ENCODE measurements around the gene RSPH4A.
A peak's percentile ranks its signal among the peaks of the same experiment; 100 is the strongest.
"Not testable (repeated sequence)": the region's sequence is repeated elsewhere in the genome, so short reads cannot be mapped to it uniquely, and the experiment has no call there.

The RSPH4A gene

GRCh38 chr6:116615937-116616736 is at the start of gene RSPH4A:
Gene RSPH4A (plus strand): TSS chr6:116616479. CDS start chr6:116616624, 145 bp downstream.
- peak; percentile 98 for FAIRE-seq

DNA sequence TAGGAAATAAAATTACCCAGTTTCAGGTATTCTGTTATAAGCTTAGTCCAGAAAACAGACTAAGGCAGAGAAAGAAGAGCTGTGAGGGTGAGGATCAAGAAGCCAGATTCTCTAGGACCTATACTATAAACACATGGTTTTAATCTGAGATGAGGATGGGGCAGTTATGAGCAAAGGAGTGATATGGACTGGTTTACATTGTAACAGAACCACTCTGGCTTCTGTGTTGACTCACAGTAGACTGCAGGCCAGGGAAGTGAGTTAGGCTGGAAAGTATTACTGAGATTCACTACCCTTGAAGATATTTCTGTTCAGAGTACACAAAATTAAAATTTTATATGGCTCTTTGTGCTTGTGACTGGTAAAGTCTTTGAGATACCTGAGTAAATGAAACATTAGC is 48.2 kb upstream of the RSPH4A start:
- FAIRE-seq: no peak

DNA sequence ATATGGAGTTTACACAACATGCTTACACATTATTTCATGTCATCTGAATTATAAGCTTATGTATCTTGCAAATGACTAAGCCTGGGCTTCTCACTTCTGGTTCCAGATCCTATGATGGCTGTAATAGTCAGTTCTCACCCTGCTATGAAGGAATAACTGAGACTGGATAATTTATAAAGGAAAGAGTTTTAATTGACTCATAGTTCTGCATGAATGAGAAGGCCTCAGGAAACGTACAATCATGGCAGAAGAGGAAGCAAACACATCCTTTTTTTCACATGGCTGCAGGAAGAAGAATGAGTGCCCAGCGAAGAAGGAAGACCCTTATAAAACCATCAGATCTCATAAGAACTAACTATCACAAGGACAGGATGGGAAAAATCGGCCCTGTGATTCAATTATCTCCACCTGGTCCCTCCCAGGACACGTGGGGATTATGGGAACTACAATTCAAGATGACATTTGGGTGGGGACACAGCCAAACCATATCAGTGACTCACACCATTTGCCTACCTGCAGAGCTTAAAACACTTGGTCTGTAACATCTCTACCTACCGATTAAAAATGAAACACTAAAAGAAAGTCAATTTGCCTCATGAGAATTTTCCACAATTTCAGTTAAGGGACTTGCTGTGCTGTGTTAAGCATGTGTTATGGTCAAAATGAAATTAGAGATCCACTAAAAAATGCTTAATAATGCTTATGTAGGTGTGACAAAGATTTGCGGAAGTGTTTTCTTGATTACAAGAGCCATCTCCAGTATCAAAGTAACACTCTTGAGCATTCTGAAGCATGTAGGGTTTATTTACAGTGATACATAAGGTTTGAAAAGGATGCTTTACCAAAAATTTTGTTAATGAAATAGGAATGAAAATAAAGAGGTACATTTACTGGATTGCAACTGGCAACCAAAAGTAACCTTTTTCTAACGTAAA is 47.2 kb upstream of the RSPH4A start:
- no peak for FAIRE-seq

- FAIRE-seq: peak; percentile 71
These were observed 45.2 kb upstream of the RSPH4A start, which contains the start of gene RWDD1 for GRCh38 chr6:116570856-116571682. Gene RWDD1 (plus strand): TSS chr6:116571504. CDS start chr6:116571583, 79 bp downstream.

DNA sequence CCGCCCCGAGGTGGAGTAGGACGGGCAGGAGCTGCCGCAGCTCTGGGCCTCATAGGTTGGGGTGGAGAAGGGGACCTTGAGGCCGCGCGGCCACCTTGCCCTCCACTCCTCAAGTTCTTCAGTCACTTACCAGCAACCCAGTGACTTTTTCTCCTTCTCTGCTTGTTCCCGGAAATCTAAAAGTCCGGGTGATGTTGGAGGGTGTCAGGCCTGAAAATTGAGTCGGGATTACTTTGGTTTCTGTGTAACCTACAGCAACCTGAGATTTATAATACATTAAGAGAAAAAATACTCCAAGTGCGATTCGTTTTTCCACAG is 44.6 kb upstream of the RSPH4A start:
- no peak for FAIRE-seq

- no peak for FAIRE-seq
These were observed 44.1 kb upstream of the RSPH4A start for GRCh38 chr6:116572162-116572561.

DNA sequence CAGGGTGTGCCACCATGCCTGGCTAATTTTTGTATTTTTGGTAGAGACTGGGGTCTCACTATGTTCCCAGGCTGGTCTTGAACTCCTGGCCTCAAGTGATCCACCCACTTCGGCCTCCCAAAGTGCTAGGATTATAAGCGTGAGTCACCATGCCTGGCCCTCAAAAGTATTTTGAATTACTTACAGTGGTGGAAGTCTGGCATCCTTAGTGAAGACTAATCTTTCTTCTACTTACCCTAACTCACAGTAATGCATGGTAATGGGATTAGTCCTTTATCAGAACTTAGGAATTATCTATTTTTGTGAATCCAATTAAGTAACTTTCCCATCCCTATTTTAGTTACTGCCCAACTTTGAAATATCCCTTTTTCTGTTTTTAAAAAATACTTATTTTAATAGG is 41.1 kb upstream of the RSPH4A start:
- FAIRE-seq: no peak

GRCh38 chr6:116577486-116577885 is 38.8 kb upstream of the RSPH4A start:
- FAIRE-seq: no peak

GRCh38 chr6:116578335-116578734 is 37.9 kb upstream of the RSPH4A start:
- FAIRE-seq: no peak

DNA sequence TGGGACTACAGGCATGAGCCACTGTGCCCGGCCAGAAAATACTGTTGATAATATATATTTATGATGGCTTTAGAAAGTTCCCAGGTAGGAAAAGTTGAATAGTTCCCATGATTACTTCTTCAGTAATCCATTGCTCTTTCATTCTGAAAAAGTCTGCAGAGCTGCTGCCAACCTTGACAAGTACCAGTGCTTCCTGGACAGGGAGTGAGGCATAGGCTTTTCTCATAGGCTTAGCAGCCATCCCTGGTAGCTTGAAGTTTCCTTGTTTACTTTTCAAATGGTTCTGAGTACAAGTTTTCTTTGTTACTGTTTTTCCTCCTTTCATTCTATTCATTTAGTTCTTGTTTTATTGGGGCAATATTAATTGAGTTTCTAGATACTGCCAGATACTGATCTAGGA is 37.1 kb upstream of the RSPH4A start:
- no peak for FAIRE-seq

DNA sequence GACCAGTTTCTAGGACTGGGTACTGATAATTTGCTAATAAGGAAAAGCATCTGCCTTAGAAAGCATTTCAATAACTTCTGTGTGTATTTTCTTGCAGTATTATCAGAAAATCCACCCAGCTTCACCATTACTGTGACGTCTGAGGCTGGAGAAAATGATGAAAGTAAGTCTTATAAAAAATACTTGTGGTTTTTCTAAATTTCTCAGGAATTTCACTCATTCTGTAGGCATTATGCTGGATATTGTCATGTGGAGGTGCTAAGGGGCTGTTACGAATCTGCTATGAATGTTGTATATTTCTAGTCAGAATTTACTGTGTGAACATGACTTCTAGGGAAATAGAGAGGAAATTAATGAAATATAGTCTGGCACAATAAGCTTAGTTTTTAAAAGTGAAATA is 36.1 kb upstream of the RSPH4A start:
- no peak for FAIRE-seq

DNA sequence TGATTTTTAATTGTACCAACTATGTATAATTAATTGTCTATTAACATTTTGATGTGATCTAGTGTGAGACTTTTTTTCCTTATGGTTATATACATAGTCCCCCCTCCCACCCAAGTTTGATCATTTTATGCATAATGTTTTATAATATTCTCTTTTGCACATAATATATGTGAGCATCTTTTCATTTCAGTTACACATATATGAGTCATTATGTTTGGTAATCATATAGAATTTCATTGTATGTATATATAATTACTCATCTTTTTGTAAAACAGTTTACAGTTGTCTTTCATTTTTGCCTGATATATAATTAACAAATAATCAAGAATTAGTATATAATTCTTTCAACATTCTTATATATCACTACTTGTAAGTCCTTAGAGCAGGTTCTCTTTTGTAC is 30.0 kb upstream of the RSPH4A start:
- FAIRE-seq: peak; percentile 66

- no peak for FAIRE-seq
These were observed 29.5 kb upstream of the RSPH4A start for GRCh38 chr6:116586738-116587137.

DNA sequence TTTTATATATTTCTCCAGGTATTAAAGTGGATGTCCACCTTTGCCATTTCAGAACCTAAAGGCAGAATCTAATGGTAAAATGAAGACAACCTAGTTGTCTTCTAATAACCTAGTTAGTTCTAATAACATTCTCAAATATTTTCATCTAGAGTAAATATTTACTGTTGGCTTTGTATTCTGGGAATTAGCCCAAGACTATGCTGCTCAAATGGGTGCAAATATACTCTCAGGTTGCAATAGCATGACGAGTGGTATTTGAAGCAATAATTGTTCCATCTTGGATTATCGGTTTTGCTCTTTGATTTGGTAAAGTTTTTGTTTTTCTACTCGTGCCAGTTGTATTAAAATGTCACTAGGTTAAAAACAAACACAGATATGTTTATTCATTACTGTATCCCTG is 21.0 kb upstream of the RSPH4A start:
- no peak for FAIRE-seq

GRCh38 chr6:116596815-116597214 is 19.5 kb upstream of the RSPH4A start:
- no peak for FAIRE-seq

- FAIRE-seq: not testable (repeated sequence)
These were observed 12.4 kb upstream of the RSPH4A start for GRCh38 chr6:116603916-116604315.

- not testable (repeated sequence) for FAIRE-seq
These were observed 11.4 kb upstream of the RSPH4A start for GRCh38 chr6:116604868-116605267.

GRCh38 chr6:116605935-116606334 is 10.3 kb upstream of the RSPH4A start:
- FAIRE-seq: no peak

GRCh38 chr6:116611056-116611455 is 5.2 kb upstream of the RSPH4A start:
- no peak for FAIRE-seq

- FAIRE-seq: no peak
These were observed 416 bp downstream of the RSPH4A start for GRCh38 chr6:116616737-116617053.

- no peak for FAIRE-seq
These were observed 7.9 kb downstream of the RSPH4A start for GRCh38 chr6:116624036-116624805.

- no peak for FAIRE-seq
These were observed 9.6 kb downstream of the RSPH4A start for GRCh38 chr6:116625872-116626271.

Measured in A204.1 (cell line).